SK-N-SH (cell line): ENCODE measurements around the gene TXNL4B. TPM values are rescaled to one million over a fixed set of nuclear protein-coding genes. Genes with fewer than 3 reads are reported as not detected.
A peak's percentile ranks its signal among the peaks of the same experiment; 100 is the strongest.

Experiments used
- CTCF ChIA-PET: fragments of 300-600, 350-600 bp; formaldehyde crosslinking; extraction: SDS; loops from one replicate; lab custom pipeline; 2021; lab: Yijun Ruan, JAX
- POLR2A ChIA-PET: fragments of 350-600 bp; sonication (Branson Sonifier 250); formaldehyde crosslinking; extraction: SDS; loops from one replicate; lab custom pipeline; 2020; ENCODE audit warnings: antibody characterized with exemption, inconsistent platforms; lab: Yijun Ruan, JAX
- DNase-seq: peaks from one replicate; pipeline ENCODE4 v3.0.0; 2012
- H2AFZ ChIP-seq: fragments of 200-600 bp; sonication (generic); 2 replicates; pipeline ENCODE4 v1.8.1; 2016; ENCODE audit warnings: antibody characterized with exemption, mild to moderate bottlenecking, low read depth
- H3F3A ChIP-seq: fragments of 200-600 bp; sonication (generic); replicated peaks from 2 replicates; pipeline ENCODE3; 2016; ENCODE audit warnings: antibody characterized with exemption, mild to moderate bottlenecking; ENCODE audit not compliant: insufficient read depth
- H3K27ac ChIP-seq, 2 experiments: fragments of 200-500 bp in 1 of 2; fragments of 200-600 bp in 1 of 2; sonication (Bioruptor generic) in 1 of 2; sonication (generic), shearing (Covaris generic) in 1 of 2; 2 replicates each; pipeline versions ENCODE4 v1.5.1 to v1.6.1; 2014 to 2016; ENCODE audit warnings: low read depth in 2 of 2, inconsistent platforms in 1 of 2, low read length in 1 of 2, mild to moderate bottlenecking in 1 of 2, mixed read lengths in 1 of 2
- H3K27me3 ChIP-seq: fragments of 200-600 bp; sonication (generic), shearing (Covaris generic); 2 replicates; pipeline ENCODE4 v1.6.1; 2016; ENCODE audit warnings: mixed run types; ENCODE audit not compliant: insufficient read depth
- H3K36me3 ChIP-seq, 2 experiments: fragments of 200-500 bp in 1 of 2; fragments of 200-600 bp in 1 of 2; sonication (Bioruptor generic) in 1 of 2; sonication (generic) in 1 of 2; replicated peaks in 1 of 2; 2 replicates each; pipeline versions ENCODE3 to v1.5.1; 2014 to 2016; ENCODE audit warnings: low read length in 1 of 2, mild to moderate bottlenecking in 1 of 2; ENCODE audit not compliant: insufficient read depth in 2 of 2, control insufficient read depth in 1 of 2
- H3K4me1 ChIP-seq, 2 experiments: fragments of 200-500 bp in 1 of 2; fragments of 200-600 bp in 1 of 2; sonication (Bioruptor generic) in 1 of 2; sonication (generic), shearing (Covaris generic) in 1 of 2; 2 replicates each; pipeline versions ENCODE4 v1.5.1 to v1.6.1; 2014 to 2016; ENCODE audit warnings: low read depth in 1 of 2, low read length in 1 of 2, mixed run types in 1 of 2; ENCODE audit not compliant: insufficient read depth in 2 of 2, control insufficient read depth in 1 of 2
- H3K4me2 ChIP-seq: fragments of 200-600 bp; sonication (generic), shearing (Covaris generic); 2 replicates; pipeline ENCODE4 v1.6.1; 2017; ENCODE audit warnings: mixed run types
- H3K4me3 ChIP-seq, 2 experiments: fragments of 200-500 bp in 1 of 2; fragments of 200-600 bp in 1 of 2; sonication (Bioruptor generic) in 1 of 2; sonication (generic), shearing (Covaris generic) in 1 of 2; 2 replicates each; pipeline versions ENCODE4 v1.5.1 to v1.8.1; 2014 to 2016; ENCODE audit warnings: low read depth in 2 of 2, inconsistent platforms in 1 of 2, low read length in 1 of 2, mild to moderate bottlenecking in 1 of 2, mixed read lengths in 1 of 2, moderate library complexity in 1 of 2
- H3K79me2 ChIP-seq: fragments of 200-600 bp; sonication (generic); 2 replicates; pipeline ENCODE4 v1.8.1; 2017; ENCODE audit warnings: mild to moderate bottlenecking; ENCODE audit not compliant: insufficient read depth
- H3K9ac ChIP-seq: fragments of 200-600 bp; sonication (generic); 2 replicates; pipeline ENCODE4 v1.6.1; 2017; ENCODE audit warnings: mixed run types
- H3K9me2 ChIP-seq: fragments of 200-600 bp; sonication (generic); 2 replicates; pipeline ENCODE4 v1.6.1; 2017; ENCODE audit warnings: mixed run types
- H3K9me3 ChIP-seq: fragments of 200-600 bp; sonication (generic); 2 replicates; pipeline ENCODE4 v1.6.1; 2017; ENCODE audit warnings: mixed run types, mild to moderate bottlenecking, moderate library complexity
- H4K20me1 ChIP-seq: fragments of 200-600 bp; sonication (generic); 2 replicates; pipeline ENCODE4 v1.6.1; 2017; ENCODE audit warnings: mild to moderate bottlenecking, mixed run types; ENCODE audit not compliant: insufficient read depth
- CTCF ChIP-seq: fragments of 200-600 bp; sonication (generic); IDR thresholded peaks from 2 replicates; pipeline ENCODE4 v1.6.1; 2017; ENCODE audit warnings: antibody characterized with exemption, mild to moderate bottlenecking, moderate library complexity
- ELF1 ChIP-seq: IDR thresholded peaks from 2 replicates; pipeline ENCODE4 v1.4.0; 2012
- EP300 ChIP-seq, 2 experiments: IDR thresholded peaks; 2 replicates each; pipeline versions ENCODE4 v1.4.0 to v1.6.1; 2012; ENCODE audit warnings: borderline replicate concordance in 1 of 2, low read depth in 1 of 2, low read length in 1 of 2
- EZH2phosphoT487 ChIP-seq: fragments of 200-600 bp; sonication (generic); IDR thresholded peaks from 2 replicates; pipeline ENCODE4 v1.6.1; 2017; ENCODE audit warnings: low read depth, mixed run types, mild to moderate bottlenecking, antibody characterized with exemption, moderate library complexity, borderline replicate concordance
- MAX ChIP-seq: IDR thresholded peaks from 2 replicates; pipeline ENCODE4 v1.4.0; 2012; ENCODE audit warnings: low read depth
- MXI1 ChIP-seq: IDR thresholded peaks from 2 replicates; pipeline ENCODE4 v1.6.1; 2012; ENCODE audit warnings: mild to moderate bottlenecking, low read depth, low read length, improper control_type of control experiment
- PBX3 ChIP-seq: IDR thresholded peaks from 2 replicates; pipeline ENCODE4; 2012
- RXRA ChIP-seq: IDR thresholded peaks from 2 replicates; pipeline ENCODE4 v1.4.0; 2012; ENCODE audit warnings: low read depth, mild to moderate bottlenecking, borderline replicate concordance
- TCF12 ChIP-seq: IDR thresholded peaks from 2 replicates; pipeline ENCODE4 v1.4.0; 2012
- TEAD4 ChIP-seq: IDR thresholded peaks from 2 replicates; pipeline ENCODE4 v1.4.0; 2012; ENCODE audit warnings: mild to moderate bottlenecking, borderline replicate concordance; ENCODE audit not compliant: insufficient read depth
- YY1 ChIP-seq: IDR thresholded peaks from 2 replicates; pipeline ENCODE4 v1.4.0; 2012; ENCODE audit warnings: low read depth, mild to moderate bottlenecking
- ZBTB33 ChIP-seq: IDR thresholded peaks from 2 replicates; pipeline ENCODE4 v1.4.0; 2012; ENCODE audit warnings: low read depth, borderline replicate concordance
- WGBS: methylation state at CpG from one replicate; pipeline ENCODE4 v1.1.6; 2017; ENCODE audit warnings: low lambda C conversion rate; 5-methylcytosine and 5-hydroxymethylcytosine counted together
- polyA plus RNA-seq, 3 experiments: library from polyadenylated mRNA; depleted of rRNA; stranded (reverse); fragments of >200 nt; gene quantifications; 2 replicates each; pipeline ENCODE4 v1.2.3, GENCODE V29; 2012
- TF ChIP-seq, protein P1 (sequence below): fragments of 150-350 bp; IDR thresholded peaks from 2 replicates; pipeline ENCODE4 v1.6.1; 2016; ENCODE audit warnings: mild to moderate bottlenecking, low read depth, low read length

Gene TXNL4B
- polyA plus RNA-seq, 1 of the 3 experiments (the other 2 are of a cell fraction) = 8.9 TPM

GRCh38 chr16:72092832-72093447 lies 480 bp downstream of the TXNL4B start:
- peaks cover 9 to 19% of the 10 kb centered on the region in 2 experiments; a peak in 3 of 4 replicates for H3K4me1 ChIP-seq
- peaks cover 62% of the 10 kb centered on the region for H3K79me2 ChIP-seq
- H3K36me3 ChIP-seq = peaks cover 32 to 48% of the 10 kb centered on the region in 2 experiments
- H3K4me3 ChIP-seq = peak overlapping the region; percentile 97 to 100
- CTCF ChIA-PET = interaction anchor here (1.3 to 1.4 kb wide), 2 partner anchors 24 to 26 kb away, joined by 3 to 4 read pairs; no protein-coding TSS in a partner anchor
- POLR2A ChIA-PET = interaction anchor here (0.9 to 1.0 kb wide), 2 partner anchors 8 to 106 kb away, joined by 3 to 6 read pairs; no protein-coding TSS in a partner anchor
- H3K27ac ChIP-seq = peak overlapping the region; percentile 69 to 73
- H3K27me3 ChIP-seq = no peaks in the 10 kb centered on the region
- peak overlapping the region; percentile 96 for H2AFZ ChIP-seq
- H3F3A ChIP-seq = peaks cover 4% of the 10 kb centered on the region
- TF ChIP-seq PBX3 = peak; percentile 89
- peak; percentile 86; the same call in 1 of the 2 replicates for TF ChIP-seq MXI1
- TF ChIP-seq TEAD4 = no peak
- H3K9ac ChIP-seq = peak overlapping the region; percentile 73
- H4K20me1 ChIP-seq = no peaks in the 10 kb centered on the region
- H3K9me3 ChIP-seq = no peaks in the 10 kb centered on the region
- peak overlapping the region; percentile 73 for H3K4me2 ChIP-seq
- under 1% methylated on average over 21 of the region's 22 CpGs for WGBS
- no peak for DNase-seq
- no peaks in the 10 kb centered on the region for H3K9me2 ChIP-seq

GRCh38 chr16:72091217-72091616 lies 2.2 kb downstream of the TXNL4B start:
- no peak overlapping the region for H3K9ac ChIP-seq
- H3K79me2 ChIP-seq = peaks cover 56% of the 10 kb centered on the region
- H3K9me3 ChIP-seq = no peaks in the 10 kb centered on the region
- H3K9me2 ChIP-seq = no peaks in the 10 kb centered on the region
- H4K20me1 ChIP-seq = no peaks in the 10 kb centered on the region
- H3K4me3 ChIP-seq = no peak overlapping the region
- WGBS = 75% methylated on average over 3 of the region's 3 CpGs
- H3K4me1 ChIP-seq = peaks cover 9 to 19% of the 10 kb centered on the region in 2 experiments; a peak in 3 of 4 replicates
- TF ChIP-seq ELF1 = no peak
- DNase-seq = no peak
- H3K27me3 ChIP-seq = no peaks in the 10 kb centered on the region
- no peak overlapping the region for H3K4me2 ChIP-seq
- H3F3A ChIP-seq = peaks cover 4% of the 10 kb centered on the region
- H3K27ac ChIP-seq = no peak overlapping the region
- CTCF ChIA-PET = interaction anchor here (1.2 to 2.7 kb wide), 2 partner anchors 25 to 29 kb away, joined by 4 to 10 read pairs; partner anchors contain the start of gene HPR
- H3K36me3 ChIP-seq = peaks cover 35 to 45% of the 10 kb centered on the region in 2 experiments
- POLR2A ChIA-PET = no interaction called here
- H2AFZ ChIP-seq = no peak overlapping the region

DNA sequence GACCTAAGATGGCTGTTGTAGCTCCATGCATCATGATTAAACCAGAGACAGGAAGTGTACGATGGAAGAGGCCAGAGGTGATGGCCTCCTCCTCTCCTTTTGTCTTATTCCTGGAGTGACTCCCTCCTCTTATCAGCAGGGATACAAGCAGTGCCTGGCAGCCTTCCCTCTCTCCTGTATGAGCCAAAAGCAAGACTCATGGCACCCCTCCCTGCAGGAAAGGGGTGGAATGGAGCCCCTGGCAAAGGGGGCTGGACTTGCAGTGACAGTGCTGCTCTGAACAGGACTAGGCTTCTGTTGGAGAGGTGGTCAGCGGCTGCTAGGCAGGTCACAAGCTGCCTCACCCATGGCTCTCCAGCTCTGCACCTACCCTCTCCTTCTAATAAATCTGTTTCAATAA lies 8.4 kb downstream of the TXNL4B start:
- Histone ChIP-seq H3K4me1 (no peaks in the 10 kb centered on the region), H3K27ac (no peak overlapping the region), H2AFZ (no peak overlapping the region), H3K79me2 (no peaks in the 10 kb centered on the region; the same call in 1 of the 2 replicates), H4K20me1 (no peaks in the 10 kb centered on the region), H3K9me2 (no peaks in the 10 kb centered on the region), H3K4me2 (no peak overlapping the region), H3K36me3 (peaks cover 53% of the 10 kb centered on the region in 2 experiments), H3K9ac (no peak overlapping the region), H3K4me3 (no peak overlapping the region; a peak in 1 of 4 replicates), H3K27me3 (no peaks in the 10 kb centered on the region), H3K9me3 (peaks cover 10% of the 10 kb centered on the region; the same call in 1 of the 2 replicates), H3F3A (no peaks in the 10 kb centered on the region)
- POLR2A ChIA-PET = interaction anchor here (0.9 kb wide), 1 partner anchor 8 kb away, joined by 3 read pairs; no protein-coding TSS in a partner anchor
- WGBS = 90% methylated on average over 1 of the region's 2 CpGs
- no peak for DNase-seq
- CTCF ChIA-PET = interaction anchor here (1.2 kb wide), 1 partner anchor 18 kb away, joined by 6 read pairs; no protein-coding TSS in a partner anchor
- TF ChIP-seq ZBTB33 = no peak
- no peak for TF ChIP-seq YY1
- no peak for TF ChIP-seq EP300 (IDR thresholded peaks at IDR 0.05; ENCODE audit: borderline replicate concordance in 1 of 2, low read depth in 1 of 2, low read length in 1 of 2)
- no peak for TF ChIP-seq RXRA
- TF ChIP-seq CTCF = no peak
- TF ChIP-seq, protein P1, sequence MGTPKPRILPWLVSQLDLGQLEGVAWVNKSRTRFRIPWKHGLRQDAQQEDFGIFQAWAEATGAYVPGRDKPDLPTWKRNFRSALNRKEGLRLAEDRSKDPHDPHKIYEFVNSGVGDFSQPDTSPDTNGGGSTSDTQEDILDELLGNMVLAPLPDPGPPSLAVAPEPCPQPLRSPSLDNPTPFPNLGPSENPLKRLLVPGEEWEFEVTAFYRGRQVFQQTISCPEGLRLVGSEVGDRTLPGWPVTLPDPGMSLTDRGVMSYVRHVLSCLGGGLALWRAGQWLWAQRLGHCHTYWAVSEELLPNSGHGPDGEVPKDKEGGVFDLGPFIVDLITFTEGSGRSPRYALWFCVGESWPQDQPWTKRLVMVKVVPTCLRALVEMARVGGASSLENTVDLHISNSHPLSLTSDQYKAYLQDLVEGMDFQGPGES = no peak
- no peak for TF ChIP-seq TCF12
- TF ChIP-seq MAX = no peak
- no peak for TF ChIP-seq EZH2phosphoT487
